ENCODE results near the gene NR2F1. TPM values are rescaled to one million over a fixed set of nuclear protein-coding genes. Genes with fewer than 3 reads are reported as not detected.

The NR2F1 gene
- total RNA-seq, 1 experiment from 2014 or later, result 88.4 TPM

DNA sequence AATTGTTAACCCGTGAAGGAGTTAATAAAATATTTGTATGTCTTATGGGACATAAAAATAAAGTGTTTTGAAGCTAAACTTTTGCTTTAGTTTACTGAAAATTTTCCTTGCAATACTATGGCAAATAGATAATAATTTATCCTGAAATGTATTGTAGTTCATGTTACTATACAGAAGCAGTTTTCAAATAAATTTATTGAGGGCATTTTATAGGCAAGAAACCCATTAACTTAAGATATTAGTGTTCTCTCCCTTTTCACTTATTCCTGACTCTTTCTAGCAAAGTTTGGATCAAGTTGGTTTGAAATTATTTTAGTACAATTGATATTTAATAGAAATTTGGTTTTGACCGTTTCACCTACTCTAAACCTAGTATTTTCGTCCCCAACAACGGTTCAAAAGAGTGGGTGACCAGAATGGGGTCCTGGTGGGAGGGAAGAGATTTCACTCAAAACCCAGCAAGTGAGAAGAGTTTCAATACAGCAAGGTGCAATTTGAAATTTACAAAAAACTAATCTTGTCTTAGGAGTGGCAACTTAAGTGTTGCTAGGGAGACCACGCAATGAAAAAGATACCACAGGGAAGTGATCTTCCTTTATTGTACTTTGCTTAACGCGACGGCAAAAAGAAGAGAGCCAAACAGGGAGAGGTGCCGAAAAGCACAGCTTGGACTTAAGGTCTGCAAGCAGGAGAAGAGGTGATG lies 28.4 kb downstream of the NR2F1 start:
- Histone ChIP-seq H3F3A (ENCODE audit: low read length, unreplicated experiment) (peaks cover 5% of the 10 kb centered on the region), H4K20me1 (ENCODE audit: low read length) (no peaks in the 10 kb centered on the region), H3K79me2 (ENCODE audit: low read length) (no peaks in the 10 kb centered on the region), H3K4me3 (ENCODE audit: low read length) (peak overlapping the region; percentile 57), H3K4me1 (ENCODE audit: insufficient read depth, low read length) (peaks cover 17% of the 10 kb centered on the region), H3K9me2 (replicated peaks; ENCODE audit: low read length) (no peaks in the 10 kb centered on the region), H3K27ac (ENCODE audit: low read length) (no peak overlapping the region), H2AFZ (ENCODE audit: low read length) (peak overlapping the region; percentile 51; the same call in 1 of the 2 replicates), H3K36me3 (ENCODE audit: low read depth, low read length) (no peaks in the 10 kb centered on the region), H3K9ac (ENCODE audit: low read length) (no peak overlapping the region), H3K4me2 (ENCODE audit: low read length) (peak overlapping the region; percentile 71), H3K9me3 (ENCODE audit: low read length) (no peaks in the 10 kb centered on the region), H3K27me3 (ENCODE audit: low read length) (peaks cover 25% of the 10 kb centered on the region)
- ChIA-PET CTCF (no interaction called here), POLR2A (ENCODE audit: unreplicated experiment) (no interaction called here)
- TF ChIP-seq EZH2phosphoT487 (IDR thresholded peaks at IDR 0.05; ENCODE audit: borderline replicate concordance, low read length), result no peak
- TF ChIP-seq, protein P1, sequence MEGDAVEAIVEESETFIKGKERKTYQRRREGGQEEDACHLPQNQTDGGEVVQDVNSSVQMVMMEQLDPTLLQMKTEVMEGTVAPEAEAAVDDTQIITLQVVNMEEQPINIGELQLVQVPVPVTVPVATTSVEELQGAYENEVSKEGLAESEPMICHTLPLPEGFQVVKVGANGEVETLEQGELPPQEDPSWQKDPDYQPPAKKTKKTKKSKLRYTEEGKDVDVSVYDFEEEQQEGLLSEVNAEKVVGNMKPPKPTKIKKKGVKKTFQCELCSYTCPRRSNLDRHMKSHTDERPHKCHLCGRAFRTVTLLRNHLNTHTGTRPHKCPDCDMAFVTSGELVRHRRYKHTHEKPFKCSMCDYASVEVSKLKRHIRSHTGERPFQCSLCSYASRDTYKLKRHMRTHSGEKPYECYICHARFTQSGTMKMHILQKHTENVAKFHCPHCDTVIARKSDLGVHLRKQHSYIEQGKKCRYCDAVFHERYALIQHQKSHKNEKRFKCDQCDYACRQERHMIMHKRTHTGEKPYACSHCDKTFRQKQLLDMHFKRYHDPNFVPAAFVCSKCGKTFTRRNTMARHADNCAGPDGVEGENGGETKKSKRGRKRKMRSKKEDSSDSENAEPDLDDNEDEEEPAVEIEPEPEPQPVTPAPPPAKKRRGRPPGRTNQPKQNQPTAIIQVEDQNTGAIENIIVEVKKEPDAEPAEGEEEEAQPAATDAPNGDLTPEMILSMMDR (conservative IDR thresholded peaks at IDR 0.05; ENCODE audit: low read depth, low read length), result no peak
- TF ChIP-seq EZH2 (IDR thresholded peaks at IDR 0.05; ENCODE audit: low read length, unreplicated experiment), result no peak
- DNase-seq, result no peak
- ATAC-seq, result no peak
- BruUV-seq (replicated peaks), result no TSS peak
- intact Hi-C loops (cut with micrococcal nuclease), result loop anchor here (10.0 kb wide), 1 partner anchor 293 kb away; no protein-coding TSS in a partner anchor

DNA sequence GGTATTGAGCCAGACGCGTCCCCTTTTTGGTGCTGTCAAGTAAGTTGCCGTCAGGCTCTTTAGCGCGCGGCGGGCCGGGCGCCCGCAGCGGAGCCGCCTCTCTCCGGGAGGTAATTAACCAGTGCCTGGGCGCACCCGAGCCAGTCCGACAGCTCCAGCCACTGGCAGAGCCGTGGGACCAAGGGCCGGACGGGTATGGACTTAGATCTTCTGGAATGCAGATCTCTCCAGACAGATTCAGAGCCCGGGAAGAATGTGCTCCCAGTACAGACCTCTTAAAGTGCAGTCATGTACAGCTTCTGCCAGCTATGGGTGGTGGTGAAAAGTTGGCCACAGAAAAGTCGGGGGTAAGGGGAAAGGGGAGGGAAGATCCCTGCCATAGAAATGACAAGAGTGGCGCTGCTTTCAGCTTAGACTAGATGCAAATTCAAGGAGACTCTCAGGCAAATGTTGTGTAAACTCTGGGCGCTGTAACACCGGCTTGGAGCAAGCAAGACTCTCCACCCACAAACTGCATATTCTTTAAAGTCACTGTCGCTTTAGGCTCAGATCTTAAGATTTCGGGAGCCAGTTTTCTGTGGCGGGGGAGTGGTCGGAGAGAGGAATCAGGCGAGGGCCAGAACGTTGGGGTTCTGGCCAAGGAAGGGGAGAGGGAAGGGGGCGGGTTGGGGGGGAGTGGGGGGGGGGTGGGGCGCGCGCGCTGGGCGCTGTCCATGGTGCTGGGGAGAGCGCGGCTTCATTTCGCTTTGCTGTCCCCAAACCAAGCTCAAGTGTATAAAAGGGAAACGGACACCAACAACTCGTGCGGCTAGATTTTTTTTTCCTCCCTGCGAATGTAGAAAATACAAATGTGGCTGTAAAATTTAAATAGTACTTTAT lies 29.2 kb downstream of the NR2F1 start:
- Histone ChIP-seq H3K27ac (ENCODE audit: low read length) (no peak overlapping the region), H3F3A (ENCODE audit: low read length, unreplicated experiment) (no peaks in the 10 kb centered on the region), H3K4me1 (ENCODE audit: insufficient read depth, low read length) (peaks cover 10% of the 10 kb centered on the region; the same call in 1 of the 2 replicates), H3K9me3 (ENCODE audit: low read length) (no peaks in the 10 kb centered on the region), H3K79me2 (ENCODE audit: low read length) (no peaks in the 10 kb centered on the region), H3K27me3 (ENCODE audit: low read length) (peaks cover 25% of the 10 kb centered on the region), H2AFZ (ENCODE audit: low read length) (peak overlapping the region; percentile 51), H3K9ac (ENCODE audit: low read length) (no peak overlapping the region), H4K20me1 (ENCODE audit: low read length) (no peaks in the 10 kb centered on the region), H3K9me2 (replicated peaks; ENCODE audit: low read length) (no peaks in the 10 kb centered on the region), H3K36me3 (ENCODE audit: low read depth, low read length) (no peaks in the 10 kb centered on the region), H3K4me2 (ENCODE audit: low read length) (peak overlapping the region; percentile 71), H3K4me3 (ENCODE audit: low read length) (peak overlapping the region; percentile 57)
- no TSS peak for BruUV-seq (replicated peaks)
- ChIA-PET CTCF (interaction anchor here (0.6 kb wide), 1 partner anchor 29 kb away, joined by 4 read pairs; the partner anchor contains the start of gene NR2F1), POLR2A (ENCODE audit: unreplicated experiment) (no interaction called here)
- ATAC-seq (peak; percentile 11; the same call in 1 of the 2 replicates), DNase-seq (peak; percentile 35)
- intact Hi-C loops (cut with micrococcal nuclease), result loop anchor here (10.0 kb wide), 1 partner anchor 293 kb away; no protein-coding TSS in a partner anchor
- no peak for TF ChIP-seq EZH2phosphoT487 (IDR thresholded peaks at IDR 0.05; ENCODE audit: borderline replicate concordance, low read length)
- TF ChIP-seq EZH2 (IDR thresholded peaks at IDR 0.05; ENCODE audit: low read length, unreplicated experiment), result no peak
- TF ChIP-seq, protein P1 (conservative IDR thresholded peaks at IDR 0.05; ENCODE audit: low read depth, low read length), result no peak
